Measurements from ENCODE around the gene CHERP.
A peak's percentile ranks its signal among the peaks of the same experiment; 100 is the strongest.

CHERP gene

DNA sequence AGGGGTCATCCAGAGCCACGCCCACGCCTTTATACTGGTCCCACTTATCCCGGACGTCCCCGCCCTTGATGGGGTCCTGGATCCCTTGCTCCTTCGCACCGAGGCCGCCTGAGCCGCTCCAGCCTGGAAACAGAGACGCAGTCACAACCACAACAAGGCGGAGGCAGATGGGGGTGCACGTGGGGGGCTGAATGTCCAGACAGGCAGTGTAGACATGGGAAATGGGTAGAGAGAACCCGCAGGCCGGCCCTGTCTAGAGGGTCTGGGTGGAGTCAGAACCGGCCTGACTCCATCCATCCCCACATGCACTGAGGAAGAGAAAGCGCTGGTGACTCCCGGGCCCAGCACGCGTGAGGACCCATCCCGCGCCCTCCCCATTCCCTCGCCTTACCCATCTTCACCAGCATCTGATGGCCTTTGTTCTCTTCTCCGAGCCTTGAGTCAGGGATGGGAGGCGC lies 23.0 kb downstream of the CHERP start:
- no peaks in the 10 kb centered on the region for H3K27me3 ChIP-seq
- H3K36me3 ChIP-seq: peaks cover 84% of the 10 kb centered on the region
- H3K4me3 ChIP-seq (ENCODE audit: low read depth, low read length): no peak overlapping the region
- H3K9me3 ChIP-seq: no peaks in the 10 kb centered on the region
- DNase-seq: no peak
- TF ChIP-seq, protein P1, sequence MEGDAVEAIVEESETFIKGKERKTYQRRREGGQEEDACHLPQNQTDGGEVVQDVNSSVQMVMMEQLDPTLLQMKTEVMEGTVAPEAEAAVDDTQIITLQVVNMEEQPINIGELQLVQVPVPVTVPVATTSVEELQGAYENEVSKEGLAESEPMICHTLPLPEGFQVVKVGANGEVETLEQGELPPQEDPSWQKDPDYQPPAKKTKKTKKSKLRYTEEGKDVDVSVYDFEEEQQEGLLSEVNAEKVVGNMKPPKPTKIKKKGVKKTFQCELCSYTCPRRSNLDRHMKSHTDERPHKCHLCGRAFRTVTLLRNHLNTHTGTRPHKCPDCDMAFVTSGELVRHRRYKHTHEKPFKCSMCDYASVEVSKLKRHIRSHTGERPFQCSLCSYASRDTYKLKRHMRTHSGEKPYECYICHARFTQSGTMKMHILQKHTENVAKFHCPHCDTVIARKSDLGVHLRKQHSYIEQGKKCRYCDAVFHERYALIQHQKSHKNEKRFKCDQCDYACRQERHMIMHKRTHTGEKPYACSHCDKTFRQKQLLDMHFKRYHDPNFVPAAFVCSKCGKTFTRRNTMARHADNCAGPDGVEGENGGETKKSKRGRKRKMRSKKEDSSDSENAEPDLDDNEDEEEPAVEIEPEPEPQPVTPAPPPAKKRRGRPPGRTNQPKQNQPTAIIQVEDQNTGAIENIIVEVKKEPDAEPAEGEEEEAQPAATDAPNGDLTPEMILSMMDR (IDR thresholded peaks at IDR 0.05; ENCODE audit: low read depth, low read length): no peak
- H3K4me1 ChIP-seq: no peaks in the 10 kb centered on the region

DNA sequence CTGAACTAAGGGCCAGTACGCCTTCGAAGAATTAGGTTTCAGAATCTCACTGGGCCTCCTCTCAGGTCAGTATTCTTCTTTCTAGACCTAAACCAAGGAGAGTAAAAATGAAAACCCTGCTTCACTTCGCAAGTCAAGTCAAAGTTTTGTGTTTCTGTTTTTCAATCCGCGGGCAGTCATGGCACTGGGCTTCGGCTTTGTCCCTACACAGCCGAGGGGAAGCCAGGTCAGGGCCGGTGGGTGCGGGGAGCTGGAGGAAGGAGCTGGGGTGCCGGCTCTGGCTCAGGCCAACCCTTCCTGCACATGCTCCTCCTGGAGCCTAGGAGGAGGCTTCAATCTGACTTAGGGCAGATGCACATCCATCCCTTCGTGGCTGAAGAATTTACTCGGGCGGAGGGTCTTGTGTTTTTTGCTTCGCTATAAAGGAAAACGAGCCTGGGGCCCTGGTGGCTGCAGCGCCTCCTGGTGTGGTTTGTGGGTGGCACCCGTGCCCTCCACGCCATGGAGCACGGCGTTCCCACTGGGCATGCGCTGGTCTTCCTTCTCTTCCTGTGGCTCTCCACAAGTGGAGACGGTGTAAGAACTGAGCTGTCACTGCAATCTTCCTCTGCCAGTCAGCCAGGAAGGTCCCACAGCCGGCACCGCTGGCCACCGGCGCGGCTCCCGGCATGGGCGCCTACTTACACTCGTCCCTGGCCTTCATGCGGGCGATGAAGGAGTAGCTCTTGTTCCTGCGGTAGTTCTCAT lies 23.6 kb downstream of the CHERP start:
- TF ChIP-seq, protein P1 (IDR thresholded peaks at IDR 0.05; ENCODE audit: low read depth, low read length): peak; percentile 29; the same call in 1 of the 2 replicates
- Histone ChIP-seq H3K4me3 (ENCODE audit: low read depth, low read length) (no peak overlapping the region), H3K27me3 (no peaks in the 10 kb centered on the region), H3K4me1 (no peaks in the 10 kb centered on the region), H3K36me3 (peaks cover 78% of the 10 kb centered on the region), H3K9me3 (no peaks in the 10 kb centered on the region)
- DNase-seq: no peak

DNA sequence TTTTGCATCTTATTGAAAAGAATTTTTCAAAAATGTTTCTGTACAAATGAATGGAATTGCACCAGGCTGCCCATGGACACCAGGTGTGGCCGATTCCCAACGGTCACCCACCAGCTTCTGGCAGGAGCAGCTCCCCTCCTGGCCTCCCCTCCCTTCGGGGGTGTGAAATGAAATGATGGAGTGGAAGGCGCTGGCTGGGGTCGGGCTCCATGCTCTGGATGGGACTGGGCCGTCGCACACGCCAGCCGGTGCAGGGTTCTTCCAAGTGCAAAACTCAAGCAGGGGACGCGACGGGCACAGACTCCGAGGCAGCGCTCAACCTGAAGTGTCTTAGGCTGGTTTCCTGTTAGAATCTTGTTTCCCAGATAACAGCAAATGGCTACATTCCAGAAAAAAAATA lies 24.2 kb downstream of the CHERP start:
- DNase-seq: no peak
- no peaks in the 10 kb centered on the region for H3K27me3 ChIP-seq

DNA sequence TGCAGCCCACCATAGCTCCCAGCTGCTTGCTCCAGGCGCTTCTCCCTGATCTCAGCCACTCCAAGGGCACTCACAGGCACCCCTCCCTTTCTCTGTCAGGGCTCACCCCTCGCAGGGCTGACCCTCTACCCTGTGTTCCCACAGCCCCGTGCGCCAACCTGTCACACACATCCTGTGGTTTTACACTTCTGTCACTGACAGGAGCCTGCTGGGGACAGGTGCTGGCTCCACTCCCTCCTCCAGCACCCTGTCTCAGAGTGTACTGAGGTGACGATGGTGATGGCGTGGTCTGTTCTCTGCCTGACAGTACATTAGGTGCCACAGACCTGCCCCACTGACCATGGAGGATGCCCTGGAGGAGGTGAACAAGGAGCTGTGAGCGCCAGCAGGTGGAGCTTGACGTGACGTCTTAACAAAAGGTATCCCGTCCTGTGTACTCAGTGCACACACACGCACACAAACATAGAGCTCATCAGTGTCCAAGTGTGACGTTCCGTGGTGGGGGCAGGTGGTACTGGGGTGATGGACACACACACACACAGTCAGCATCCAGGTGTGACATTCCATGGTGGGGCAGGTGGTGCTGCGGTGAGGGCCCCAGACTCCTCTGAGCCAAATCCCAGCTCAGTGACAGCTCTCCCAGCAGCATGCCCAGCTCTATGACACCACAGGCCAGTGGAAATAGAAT lies 25.2 kb downstream of the CHERP start:
- TF ChIP-seq, protein P1 (IDR thresholded peaks at IDR 0.05; ENCODE audit: low read depth, low read length): no peak
- no peaks in the 10 kb centered on the region for H3K27me3 ChIP-seq
- no peak overlapping the region for H3K4me3 ChIP-seq (ENCODE audit: low read depth, low read length)
- DNase-seq: no peak
- no peaks in the 10 kb centered on the region for H3K4me1 ChIP-seq
- no peaks in the 10 kb centered on the region for H3K9me3 ChIP-seq
- H3K36me3 ChIP-seq: peaks cover 76% of the 10 kb centered on the region

More for the DNA sequence above, 24.2 kb downstream of the CHERP start:
- Histone ChIP-seq H3K36me3 (peaks cover 78% of the 10 kb centered on the region), H3K4me1 (no peaks in the 10 kb centered on the region), H3K4me3 (ENCODE audit: low read depth, low read length) (no peak overlapping the region), H3K9me3 (no peaks in the 10 kb centered on the region)
- TF ChIP-seq, protein P1 (IDR thresholded peaks at IDR 0.05; ENCODE audit: low read depth, low read length): no peak

DNA sequence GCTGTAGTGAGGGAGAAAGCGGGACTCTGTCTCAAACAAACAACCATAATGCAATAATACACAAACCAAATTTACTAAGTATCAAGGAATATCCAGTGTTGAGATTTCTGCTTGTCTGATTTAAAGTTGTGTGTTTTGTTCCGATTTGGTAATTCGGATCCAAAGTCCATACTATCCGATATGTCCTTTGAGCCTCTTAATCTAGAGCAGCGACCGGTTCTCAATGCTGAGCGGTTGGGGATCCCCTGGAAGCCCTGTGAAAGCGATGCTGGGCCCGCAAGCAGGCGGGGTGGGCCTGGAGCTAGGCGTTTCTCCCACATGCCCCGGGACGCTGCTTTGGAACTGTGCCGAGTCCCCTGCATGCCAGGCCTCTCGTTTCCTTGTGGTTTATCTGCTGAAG lies 25.9 kb downstream of the CHERP start:
- TF ChIP-seq, protein P1 (IDR thresholded peaks at IDR 0.05; ENCODE audit: low read depth, low read length): no peak
- Histone ChIP-seq H3K27me3 (no peaks in the 10 kb centered on the region), H3K4me3 (ENCODE audit: low read depth, low read length) (no peak overlapping the region), H3K4me1 (no peaks in the 10 kb centered on the region), H3K9me3 (no peaks in the 10 kb centered on the region), H3K36me3 (peaks cover 71% of the 10 kb centered on the region)
- DNase-seq: no peak
